PC-9 (cell line): ENCODE measurements around the gene RHBDD1. TPM values are rescaled to one million over a fixed set of nuclear protein-coding genes. Genes with fewer than 3 reads are reported as not detected.

Experiments used
- BruUV-seq: library from RNA; stranded (reverse); fragments of 400-500 nt; replicated peaks from 2 replicates; lab custom pipeline; 2021; lab: Mats Ljungman, UMichigan
- CTCF ChIA-PET: fragments of 300-600 bp; sonication (Branson Sonifier 250); formaldehyde crosslinking; loops from one replicate; lab custom pipeline; 2022; ENCODE audit warnings: antibody characterized with exemption; lab: Charles Lee
- POLR2A ChIA-PET: fragments of 300-600 bp; sonication (Branson Sonifier 250); formaldehyde crosslinking; loops from one replicate; lab custom pipeline; 2022; ENCODE audit warnings: antibody characterized with exemption; ENCODE audit not compliant: unreplicated experiment; lab: Charles Lee
- DNase-seq, 2 experiments: peaks; one replicate each; pipeline versions ENCODE4 v3.0.0 to v3.0.0-alpha.2; 2015 to 2022; ENCODE audit warnings: mixed read lengths in 1 of 2
- H2AFZ ChIP-seq: fragments of 200-600 bp; sonication (generic); 2 replicates; pipeline ENCODE4 v1.8.1; 2017; ENCODE audit warnings: antibody characterized with exemption
- H3F3A ChIP-seq: fragments of 200-600 bp; sonication (generic); 2 replicates; pipeline ENCODE4 v1.8.1; 2017; ENCODE audit warnings: antibody characterized with exemption, mild to moderate bottlenecking, low read depth; ENCODE audit not compliant: insufficient read depth
- H3K27ac ChIP-seq: fragments of 200-600 bp; sonication (generic); 2 replicates; pipeline ENCODE4 v1.6.1; 2016; ENCODE audit warnings: mixed run types
- H3K27me3 ChIP-seq: fragments of 200-600 bp; sonication (generic); 2 replicates; pipeline ENCODE4 v1.6.1; 2016; ENCODE audit warnings: low read depth, mixed run types; ENCODE audit not compliant: insufficient read depth
- H3K36me3 ChIP-seq: fragments of 200-600 bp; sonication (generic); 2 replicates; pipeline ENCODE4 v1.6.1; 2016; ENCODE audit warnings: low read depth, mixed run types
- H3K4me1 ChIP-seq: fragments of 200-600 bp; sonication (generic); replicated peaks from 2 replicates; pipeline ENCODE4 v1.6.1; 2016; ENCODE audit warnings: mixed run types; ENCODE audit not compliant: insufficient read depth
- H3K4me2 ChIP-seq: fragments of 200-600 bp; sonication (generic); 2 replicates; pipeline ENCODE4 v1.6.1; 2017; ENCODE audit warnings: mixed run types
- H3K4me3 ChIP-seq: fragments of 200-600 bp; sonication (generic); 2 replicates; pipeline ENCODE4 v1.6.1; 2016; ENCODE audit warnings: mixed run types
- H3K79me2 ChIP-seq: fragments of 200-600 bp; sonication (generic); 2 replicates; pipeline ENCODE4 v1.6.1; 2017; ENCODE audit warnings: low read depth, mixed run types
- H3K9me2 ChIP-seq: fragments of 200-600 bp; sonication (generic); 2 replicates; pipeline ENCODE4 v1.8.1; 2017; ENCODE audit warnings: mild to moderate bottlenecking; ENCODE audit not compliant: insufficient read depth
- H3K9me3 ChIP-seq: fragments of 200-600 bp; sonication (generic); 2 replicates; pipeline ENCODE4 v1.8.1; 2016; ENCODE audit warnings: low read depth; ENCODE audit not compliant: insufficient read depth
- H4K20me1 ChIP-seq: fragments of 200-600 bp; sonication (generic); 2 replicates; pipeline ENCODE4 v1.8.1; 2017; ENCODE audit not compliant: insufficient read depth
- EZH2 ChIP-seq: fragments of 200-600 bp; sonication (generic); IDR thresholded peaks from 2 replicates; pipeline ENCODE4 v1.8.0; 2017; ENCODE audit warnings: antibody characterized with exemption, low read depth
- intact Hi-C: fragments of 100-400 bp; cut with micrococcal nuclease; formaldehyde crosslinking; loops from one replicate; pipeline ENCODE4 v1.10.0; 2022; ENCODE audit not compliant: unreplicated experiment
- total RNA-seq: library from RNA; stranded (reverse); gene quantifications from 2 replicates; pipeline ENCODE4 v1.2.3, GENCODE V29; 2021
- TF ChIP-seq, protein P1 (sequence below): fragments of 200-600 bp; sonication (generic); conservative IDR thresholded peaks from 2 replicates; pipeline ENCODE4 v1.6.1; 2017; ENCODE audit warnings: mixed run types, antibody characterized with exemption, mild to moderate bottlenecking, moderate library complexity

RHBDD1 gene
- total RNA-seq, 1 experiment from 2014 or later = 22.3 TPM

DNA sequence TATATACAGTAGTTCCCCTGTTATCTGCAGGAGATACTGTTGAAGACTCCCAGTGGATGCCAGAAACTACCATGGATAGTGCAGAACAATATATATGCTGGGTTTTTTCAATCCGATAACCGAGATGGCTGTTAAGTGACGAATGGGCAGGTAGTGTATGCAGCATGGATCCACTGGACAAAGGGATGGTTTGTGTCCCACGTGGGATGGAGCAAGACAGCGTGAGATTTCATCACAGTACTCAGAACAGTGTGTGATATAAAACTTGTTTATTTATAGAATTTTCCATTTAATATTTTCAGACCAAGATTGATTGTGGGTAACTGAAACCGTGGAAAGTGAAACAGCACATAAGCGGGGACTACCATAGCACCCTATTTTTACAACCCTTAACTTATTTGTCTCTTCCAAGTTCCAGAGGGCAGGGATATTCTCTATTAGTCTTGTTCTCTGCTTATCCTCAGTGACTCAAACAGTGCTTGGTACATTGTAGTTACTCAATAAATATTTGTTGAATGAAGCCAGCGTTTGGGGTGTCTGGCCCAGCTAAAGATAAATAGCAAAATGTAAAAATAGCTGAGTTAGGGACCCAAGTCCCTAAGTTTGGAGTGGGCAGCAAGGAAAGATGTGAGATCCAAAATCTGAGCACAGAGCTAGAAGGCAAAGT, 50.0 kb downstream of the RHBDD1 start:
- no peak for DNase-seq
- Histone ChIP-seq H4K20me1 (peaks cover 4% of the 10 kb centered on the region; the same call in 1 of the 2 replicates), H3K4me1 (0 out of 2 replicates have a peak, but pooled peaks cover 6% of the 10 kb centered on the region), H3K9me3 (no peaks in the 10 kb centered on the region), H3K27ac (no peak overlapping the region), H3K27me3 (no peaks in the 10 kb centered on the region), H3K9me2 (no peaks in the 10 kb centered on the region), H3K79me2 (no peaks in the 10 kb centered on the region), H3K4me3 (no peak overlapping the region), H3F3A (no peaks in the 10 kb centered on the region), H3K36me3 (no peaks in the 10 kb centered on the region), H3K4me2 (no peak overlapping the region), H2AFZ (no peak overlapping the region)
- TF ChIP-seq, protein P1, sequence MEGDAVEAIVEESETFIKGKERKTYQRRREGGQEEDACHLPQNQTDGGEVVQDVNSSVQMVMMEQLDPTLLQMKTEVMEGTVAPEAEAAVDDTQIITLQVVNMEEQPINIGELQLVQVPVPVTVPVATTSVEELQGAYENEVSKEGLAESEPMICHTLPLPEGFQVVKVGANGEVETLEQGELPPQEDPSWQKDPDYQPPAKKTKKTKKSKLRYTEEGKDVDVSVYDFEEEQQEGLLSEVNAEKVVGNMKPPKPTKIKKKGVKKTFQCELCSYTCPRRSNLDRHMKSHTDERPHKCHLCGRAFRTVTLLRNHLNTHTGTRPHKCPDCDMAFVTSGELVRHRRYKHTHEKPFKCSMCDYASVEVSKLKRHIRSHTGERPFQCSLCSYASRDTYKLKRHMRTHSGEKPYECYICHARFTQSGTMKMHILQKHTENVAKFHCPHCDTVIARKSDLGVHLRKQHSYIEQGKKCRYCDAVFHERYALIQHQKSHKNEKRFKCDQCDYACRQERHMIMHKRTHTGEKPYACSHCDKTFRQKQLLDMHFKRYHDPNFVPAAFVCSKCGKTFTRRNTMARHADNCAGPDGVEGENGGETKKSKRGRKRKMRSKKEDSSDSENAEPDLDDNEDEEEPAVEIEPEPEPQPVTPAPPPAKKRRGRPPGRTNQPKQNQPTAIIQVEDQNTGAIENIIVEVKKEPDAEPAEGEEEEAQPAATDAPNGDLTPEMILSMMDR = no peak
- TF ChIP-seq EZH2 = no peak
- no TSS peak for BruUV-seq
- intact Hi-C loops = no loop called here
- ChIA-PET POLR2A (no interaction called here), CTCF (no interaction called here)

- H3K4me3 ChIP-seq = no peak overlapping the region
- H3K27ac ChIP-seq = no peak overlapping the region
- no peaks in the 10 kb centered on the region for H3K9me3 ChIP-seq
- 0 out of 2 replicates have a peak, but pooled peaks cover 6% of the 10 kb centered on the region for H3K4me1 ChIP-seq
- H3K79me2 ChIP-seq = no peaks in the 10 kb centered on the region
- H4K20me1 ChIP-seq = 0 out of 2 replicates have a peak, but pooled peaks cover 4% of the 10 kb centered on the region
- H3K27me3 ChIP-seq = no peaks in the 10 kb centered on the region
- intact Hi-C loops = no loop called here
- H3F3A ChIP-seq = no peaks in the 10 kb centered on the region
- TF ChIP-seq, protein P1 = no peak
- no peak for TF ChIP-seq EZH2
- H3K9me2 ChIP-seq = no peaks in the 10 kb centered on the region
- no peak for DNase-seq
- H2AFZ ChIP-seq = no peak overlapping the region
- H3K4me2 ChIP-seq = no peak overlapping the region
- CTCF ChIA-PET = no interaction called here
- POLR2A ChIA-PET = no interaction called here
- no peaks in the 10 kb centered on the region for H3K36me3 ChIP-seq
- BruUV-seq = no TSS peak
These were observed 52.1 kb downstream of the RHBDD1 start for GRCh38 chr2:226887940-226888339.

GRCh38 chr2:226888378-226888965, 52.6 kb downstream of the RHBDD1 start:
- Histone ChIP-seq H3K79me2 (no peaks in the 10 kb centered on the region), H3F3A (no peaks in the 10 kb centered on the region), H3K4me1 (0 out of 2 replicates have a peak, but pooled peaks cover 6% of the 10 kb centered on the region), H3K9me2 (no peaks in the 10 kb centered on the region), H3K27me3 (no peaks in the 10 kb centered on the region), H3K4me3 (no peak overlapping the region), H3K9me3 (no peaks in the 10 kb centered on the region), H3K27ac (no peak overlapping the region), H4K20me1 (0 out of 2 replicates have a peak, but pooled peaks cover 4% of the 10 kb centered on the region), H3K36me3 (no peaks in the 10 kb centered on the region), H3K4me2 (no peak overlapping the region), H2AFZ (no peak overlapping the region)
- ChIA-PET POLR2A (no interaction called here), CTCF (no interaction called here)
- TF ChIP-seq, protein P1 = no peak
- no peak for TF ChIP-seq EZH2
- no peak for DNase-seq
- intact Hi-C loops = no loop called here
- no TSS peak for BruUV-seq
